ENCODE data around the gene ALPK3.

The ALPK3 gene

GRCh38 chr15:84816694-84817465 lies at the start of gene ALPK3:
Gene ALPK3 (plus strand): TSS chr15:84817356. CDS start chr15:84817453, 97 bp downstream.
- no peak for TF ChIP-seq CTCF (IDR thresholded peaks at IDR 0.05; ENCODE audit: extremely low read depth, missing control alignments)
- peak; percentile 61 for DNase-seq (ENCODE audit: low spot score)

- TF ChIP-seq CTCF (IDR thresholded peaks at IDR 0.05; ENCODE audit: extremely low read depth, missing control alignments) = no peak
- DNase-seq (ENCODE audit: low spot score) = no peak
Observed at GRCh38 chr15:84772031-84772430, 45.1 kb upstream of the ALPK3 start.

- no peak for DNase-seq (ENCODE audit: low spot score)
- no peak for TF ChIP-seq CTCF (IDR thresholded peaks at IDR 0.05; ENCODE audit: extremely low read depth, missing control alignments)
Observed at GRCh38 chr15:84772467-84772866, 44.7 kb upstream of the ALPK3 start.

- peak; percentile 30 for DNase-seq (ENCODE audit: low spot score)
Observed at GRCh38 chr15:84773716-84774115, 43.4 kb upstream of the ALPK3 start.

GRCh38 chr15:84775867-84776449 lies 41.2 kb upstream of the ALPK3 start:
- DNase-seq (ENCODE audit: low spot score) = no peak
- no peak for TF ChIP-seq CTCF (IDR thresholded peaks at IDR 0.05; ENCODE audit: extremely low read depth, missing control alignments)

More at GRCh38 chr15:84773716-84774115, 43.4 kb upstream of the ALPK3 start:
- TF ChIP-seq CTCF (IDR thresholded peaks at IDR 0.05; ENCODE audit: extremely low read depth, missing control alignments) = no peak

- no peak for TF ChIP-seq CTCF (IDR thresholded peaks at IDR 0.05; ENCODE audit: extremely low read depth, missing control alignments)
- DNase-seq (ENCODE audit: low spot score) = no peak
Observed at GRCh38 chr15:84778194-84778593, 39.0 kb upstream of the ALPK3 start.

GRCh38 chr15:84780492-84780891 lies 36.7 kb upstream of the ALPK3 start:
- TF ChIP-seq CTCF (IDR thresholded peaks at IDR 0.05; ENCODE audit: extremely low read depth, missing control alignments) = no peak
- no peak for DNase-seq (ENCODE audit: low spot score)

All from GM20000 (cell line).